ENCODE measurements around the gene ROPN1L.

GRCh38 chr5:10500669-10501068 is 59.0 kb downstream of the ROPN1L start:
- TF ChIP-seq SRF (IDR thresholded peaks at IDR 0.05; ENCODE audit: low read depth) (no peak), EZH2 (IDR thresholded peaks at IDR 0.05) (no peak)

All from HCT116 (cell line).